HUES6 (cell line): ENCODE results near the gene SUPT7L.
A peak's percentile ranks its signal among the peaks of the same experiment; 100 is the strongest.
"Not testable (repeated sequence)": the region's sequence is repeated elsewhere in the genome, so short reads cannot be mapped to it uniquely, and the experiment has no call there.

Experiments used
- H3K27ac ChIP-seq: 2 replicates; pipeline ENCODE4 v1.7.0; 2013; ENCODE audit warnings: low read depth, mild to moderate bottlenecking, low read length, inconsistent platforms
- H3K27me3 ChIP-seq: 2 replicates; pipeline ENCODE4 v1.6.1; 2013; ENCODE audit warnings: low read length; ENCODE audit not compliant: control insufficient read depth, insufficient read depth
- H3K36me3 ChIP-seq: 2 replicates; pipeline ENCODE4 v1.6.1; 2013; ENCODE audit warnings: low read length; ENCODE audit not compliant: control insufficient read depth, insufficient read depth
- H3K4me1 ChIP-seq: 2 replicates; pipeline ENCODE4 v1.6.1; 2013; ENCODE audit warnings: low read length; ENCODE audit not compliant: control insufficient read depth, insufficient read depth
- H3K4me3 ChIP-seq: 2 replicates; pipeline ENCODE4 v1.5.1; 2013; ENCODE audit warnings: low read depth, low read length
- H3K9ac ChIP-seq: one replicate; pipeline ENCODE4 v1.6.1; 2013; ENCODE audit warnings: mild to moderate bottlenecking, low read length
- H3K9me3 ChIP-seq: 2 replicates; pipeline ENCODE4 v1.6.1; 2013; ENCODE audit warnings: low read depth, low read length; ENCODE audit not compliant: control insufficient read depth, insufficient read depth

The SUPT7L gene

GRCh38 chr2:27636766-27637165 is 26.6 kb downstream of the SUPT7L start:
- Histone ChIP-seq H3K4me1 (no peaks in the 10 kb centered on the region), H3K9ac (no peak overlapping the region), H3K36me3 (peaks cover 93% of the 10 kb centered on the region), H3K9me3 (no peaks in the 10 kb centered on the region), H3K27me3 (no peaks in the 10 kb centered on the region), H3K27ac (no peak overlapping the region), H3K4me3 (no peak overlapping the region)

- Histone ChIP-seq H3K4me1 (no peaks in the 10 kb centered on the region), H3K4me3 (no peak overlapping the region), H3K9me3 (no peaks in the 10 kb centered on the region), H3K36me3 (peaks cover 85% of the 10 kb centered on the region), H3K9ac (no peak overlapping the region), H3K27ac (no peak overlapping the region), H3K27me3 (no peaks in the 10 kb centered on the region)
Measured at GRCh38 chr2:27634291-27634690, 29.1 kb downstream of the SUPT7L start.

- H3K9ac ChIP-seq, H3K9me3 ChIP-seq, H3K27ac ChIP-seq, H3K27me3 ChIP-seq, H3K4me3 ChIP-seq, H3K4me1 ChIP-seq: not testable (repeated sequence)
- H3K36me3 ChIP-seq, result peaks cover 51% of the 10 kb centered on the region
Measured at GRCh38 chr2:27630257-27630656, 33.2 kb downstream of the SUPT7L start.

GRCh38 chr2:27628767-27629709 is 34.4 kb downstream of the SUPT7L start, which contains the start of the genes CCDC121 and GPN1:
Gene CCDC121 (minus strand): TSS chr2:27629012. CDS start chr2:27627799, 1,213 bp downstream.
Gene GPN1 (plus strand): TSS chr2:27629050. CDS start chr2:27629059, 9 bp downstream.
- Histone ChIP-seq H3K4me1 (peaks cover 9% of the 10 kb centered on the region; the same call in 1 of the 2 replicates), H3K9me3 (no peaks in the 10 kb centered on the region), H3K9ac (peak within 1 kb of the TSS; percentile 93), H3K27me3 (no peaks in the 10 kb centered on the region), H3K4me3 (peak within 1 kb of the TSS; percentile 86), H3K27ac (peak within 1 kb of the TSS; percentile 36), H3K36me3 (peaks cover 49% of the 10 kb centered on the region)

- no peaks in the 10 kb centered on the region for H3K27me3 ChIP-seq
- H3K9ac ChIP-seq, result peak overlapping the region; percentile 93
- peak overlapping the region; percentile 86 for H3K4me3 ChIP-seq
- H3K4me1 ChIP-seq, result peaks cover 9% of the 10 kb centered on the region; the same call in 1 of the 2 replicates
- H3K27ac ChIP-seq, result peak overlapping the region; percentile 36
- no peaks in the 10 kb centered on the region for H3K9me3 ChIP-seq
- H3K36me3 ChIP-seq, result peaks cover 49% of the 10 kb centered on the region
Measured at GRCh38 chr2:27627963-27628766, 35.2 kb downstream of the SUPT7L start.

- H3K4me1 ChIP-seq, result peaks cover 18% of the 10 kb centered on the region
- peak overlapping the region; percentile 30 for H3K9ac ChIP-seq
- H3K27me3 ChIP-seq, H3K27ac ChIP-seq, H3K4me3 ChIP-seq, H3K9me3 ChIP-seq: not testable (repeated sequence)
- peaks cover 43% of the 10 kb centered on the region for H3K36me3 ChIP-seq
Measured at GRCh38 chr2:27626921-27627320, 36.5 kb downstream of the SUPT7L start.

- H3K27ac ChIP-seq, H3K9ac ChIP-seq, H3K27me3 ChIP-seq, H3K4me3 ChIP-seq, H3K9me3 ChIP-seq: not testable (repeated sequence)
- Histone ChIP-seq H3K36me3 (peaks cover 43% of the 10 kb centered on the region), H3K4me1 (peaks cover 20% of the 10 kb centered on the region)
Measured at GRCh38 chr2:27626323-27626722, 37.1 kb downstream of the SUPT7L start.

GRCh38 chr2:27624943-27625342 is 38.5 kb downstream of the SUPT7L start:
- H3K4me3 ChIP-seq, result no peak overlapping the region
- no peak overlapping the region for H3K27ac ChIP-seq
- peaks cover 44% of the 10 kb centered on the region for H3K36me3 ChIP-seq
- H3K9me3 ChIP-seq, result no peaks in the 10 kb centered on the region
- H3K9ac ChIP-seq, result no peak overlapping the region
- H3K27me3 ChIP-seq, result no peaks in the 10 kb centered on the region
- peaks cover 22% of the 10 kb centered on the region for H3K4me1 ChIP-seq

- Histone ChIP-seq H3K9me3 (no peaks in the 10 kb centered on the region), H3K27me3 (no peaks in the 10 kb centered on the region), H3K9ac (peak overlapping the region; percentile 15), H3K36me3 (peaks cover 57% of the 10 kb centered on the region), H3K4me1 (peaks cover 19% of the 10 kb centered on the region), H3K4me3 (peak overlapping the region; percentile 32; the same call in 1 of the 2 replicates), H3K27ac (peak overlapping the region; percentile 82)
Measured at GRCh38 chr2:27622921-27623384, 40.5 kb downstream of the SUPT7L start.

- H3K36me3 ChIP-seq, result peaks cover 71% of the 10 kb centered on the region
- H3K27me3 ChIP-seq, result no peaks in the 10 kb centered on the region
- no peaks in the 10 kb centered on the region for H3K9me3 ChIP-seq
- H3K27ac ChIP-seq, result no peak overlapping the region
- no peak overlapping the region for H3K9ac ChIP-seq
- no peak overlapping the region for H3K4me3 ChIP-seq
- peaks cover 13% of the 10 kb centered on the region for H3K4me1 ChIP-seq
Measured at GRCh38 chr2:27621524-27621923, 41.9 kb downstream of the SUPT7L start.
